Esophagus (tissue), 2 donors: Measurements from ENCODE around the gene MSI2. TPM values are rescaled to one million over a fixed set of nuclear protein-coding genes. Genes with fewer than 3 reads are reported as not detected.
"Not testable (repeated sequence)": the region's sequence is repeated elsewhere in the genome, so short reads cannot be mapped to it uniquely, and the experiment has no call there.

Source experiments
- H3K27ac ChIP-seq, 2 donors: one replicate each; pipeline ENCODE4 v1.5.1; 2013; ENCODE audit warnings: low read depth in 2 of 2, mild to moderate bottlenecking in 2 of 2, inconsistent platforms in 1 of 2, low read length in 1 of 2, moderate library complexity in 1 of 2
- H3K27me3 ChIP-seq, 2 donors: one replicate each; pipeline ENCODE4 v1.6.1; 2013; ENCODE audit warnings: low read length in 2 of 2, control low read depth in 1 of 2, mild to moderate bottlenecking in 1 of 2; ENCODE audit not compliant: insufficient read depth in 2 of 2, control insufficient read depth in 1 of 2
- H3K36me3 ChIP-seq, 2 donors: one replicate each; pipeline ENCODE4 v1.6.1; 2013; ENCODE audit warnings: low read length in 1 of 2; ENCODE audit not compliant: control insufficient read depth in 2 of 2, insufficient read depth in 2 of 2
- H3K4me1 ChIP-seq, 2 donors: one replicate each; pipeline ENCODE4 v1.6.1; 2013; ENCODE audit warnings: low read length in 1 of 2; ENCODE audit not compliant: control insufficient read depth in 2 of 2, insufficient read depth in 2 of 2
- H3K4me3 ChIP-seq, 2 donors: one replicate each; pipeline ENCODE4 v1.5.1; 2013; ENCODE audit warnings: low read length in 2 of 2, mild to moderate bottlenecking in 2 of 2, low read depth in 1 of 2, moderate library complexity in 1 of 2
- H3K9me3 ChIP-seq, 2 donors: one replicate each; pipeline ENCODE4 v1.6.1; 2013; ENCODE audit warnings: mild to moderate bottlenecking in 2 of 2, low read depth in 1 of 2, low read length in 1 of 2, moderate library complexity in 1 of 2; ENCODE audit not compliant: control insufficient read depth in 2 of 2, insufficient read depth in 1 of 2
- WGBS, 2 donors: extraction: QIAGEN DNeasy Blood & Tissue Kit; methylation state at CpG; one replicate each; pipeline ENCODE4 v1.1.7; 2013; 5-methylcytosine and 5-hydroxymethylcytosine counted together
- polyA plus RNA-seq, 2 donors: library from polyadenylated mRNA; stranded (reverse); fragments of 200-250 nt; gene quantifications; one replicate each; pipeline ENCODE4 v1.2.3, GENCODE V29; 2013
- donor health status: healthy with polysubstance abuse.
- donor health status: Bipolar disorder and iron deficiency.

Gene MSI2
- polyA plus RNA-seq, 2 donors = 7.8 to 8.2 TPM

DNA sequence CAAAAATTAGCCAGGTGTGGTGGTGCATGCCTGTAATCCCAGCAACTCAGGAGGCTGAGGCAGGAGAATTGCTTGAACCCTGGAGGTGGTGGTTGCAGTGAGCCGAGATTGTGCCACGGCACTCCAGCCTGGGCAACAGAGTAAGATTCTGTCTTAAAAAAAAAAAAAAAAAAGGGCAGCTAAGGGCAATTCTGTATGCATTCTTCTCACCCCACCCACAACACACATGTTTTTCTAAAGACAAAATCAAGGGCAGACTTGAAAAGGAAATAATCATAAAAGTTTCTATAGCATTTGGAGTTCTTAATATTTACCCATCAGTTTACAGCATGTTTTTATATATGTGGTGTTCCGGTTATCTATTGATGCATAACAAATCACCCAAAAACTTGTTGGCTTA is 242.9 kb downstream of the MSI2 start:
- not testable (repeated sequence) for H3K4me1 ChIP-seq, H3K27ac ChIP-seq, H3K36me3 ChIP-seq, H3K9me3 ChIP-seq, H3K4me3 ChIP-seq, H3K27me3 ChIP-seq
- WGBS, 2 donors = 92 to 94% methylated on average over 3 of the region's 3 CpGs

DNA sequence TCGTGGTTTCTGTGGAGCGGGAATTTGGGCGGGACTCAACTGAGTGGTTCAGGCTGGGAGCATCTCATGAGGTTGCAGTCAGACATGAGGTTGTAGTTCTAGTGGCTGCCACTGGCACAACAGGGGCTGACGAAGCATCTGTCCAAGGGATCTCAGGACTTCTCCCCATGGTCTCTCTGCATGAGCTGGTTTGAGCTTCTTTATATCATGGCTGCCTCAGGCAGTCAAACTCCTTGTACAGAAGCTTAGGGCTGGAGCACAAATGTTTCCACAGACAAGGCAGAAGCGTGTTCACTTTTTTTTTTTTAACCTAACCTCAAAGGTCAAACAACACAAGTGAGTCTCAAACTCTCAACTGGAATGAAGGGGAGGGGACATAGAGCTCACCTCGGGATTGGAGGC is 243.3 kb downstream of the MSI2 start:
- WGBS, 2 donors = 89% methylated on average over 6 of the region's 6 CpGs
- Histone ChIP-seq H3K27me3 (no peaks in the 10 kb centered on the region), H3K4me1 (peaks cover 0 to 2% of the 10 kb centered on the region in 2 donors)

DNA sequence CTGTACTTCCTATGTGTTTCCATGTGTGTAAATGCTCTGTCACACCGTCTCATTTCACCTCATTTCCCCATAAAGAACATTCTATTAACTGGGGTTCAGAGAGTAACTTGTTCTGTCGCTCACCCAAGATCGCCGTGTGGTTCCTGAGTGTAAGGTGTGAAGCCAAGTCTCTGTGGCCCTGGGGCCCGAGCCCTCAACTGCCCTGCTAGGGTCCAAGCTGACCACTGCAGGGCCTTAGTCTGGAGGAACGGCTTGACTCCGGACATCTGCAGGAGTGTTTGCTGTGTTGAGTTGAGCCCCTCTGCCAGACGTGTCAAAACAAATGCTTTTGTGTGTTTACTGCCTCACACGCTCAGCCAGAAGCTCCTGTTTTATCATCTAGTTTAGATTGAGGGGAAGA is 244.7 kb downstream of the MSI2 start:
- H3K4me1 ChIP-seq = peaks cover 0 to 2% of the 10 kb centered on the region in 2 donors
- no peaks in the 10 kb centered on the region for H3K9me3 ChIP-seq
- no peaks in the 10 kb centered on the region for H3K36me3 ChIP-seq
- WGBS, 2 donors = 90% methylated on average over 9 of the region's 9 CpGs
- H3K4me3 ChIP-seq = no peak overlapping the region
- no peak overlapping the region for H3K27ac ChIP-seq
- no peaks in the 10 kb centered on the region for H3K27me3 ChIP-seq

More for the DNA sequence above, 243.3 kb downstream of the MSI2 start:
- Histone ChIP-seq H3K27ac (no peak overlapping the region), H3K9me3 (no peaks in the 10 kb centered on the region), H3K36me3 (no peaks in the 10 kb centered on the region), H3K4me3 (no peak overlapping the region)

DNA sequence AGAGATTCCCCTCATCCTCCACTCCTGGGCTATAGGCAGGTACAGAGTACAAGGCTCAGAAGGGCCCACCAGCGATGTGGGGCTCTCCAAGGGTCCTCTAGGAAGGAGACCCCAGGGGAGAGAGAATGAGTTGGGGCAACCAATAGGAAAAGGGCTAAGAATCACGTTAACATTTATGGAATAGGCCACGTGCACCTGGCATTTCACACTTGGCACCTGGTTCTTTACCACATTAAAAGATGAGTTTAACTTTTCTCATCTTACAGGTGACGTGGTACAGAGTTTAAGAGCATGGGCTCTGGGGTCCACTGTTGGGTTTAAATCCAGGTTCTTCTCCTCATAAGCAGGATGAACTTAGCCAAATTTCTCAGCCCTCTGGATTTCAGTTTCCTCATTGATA is 245.7 kb downstream of the MSI2 start:
- whole genome bisulfite sequencing, 2 donors = 88 to 89% methylated on average over 4 of the region's 4 CpGs
- H3K36me3 ChIP-seq = no peaks in the 10 kb centered on the region
- no peak overlapping the region for H3K27ac ChIP-seq
- no peak overlapping the region for H3K4me3 ChIP-seq
- no peaks in the 10 kb centered on the region for H3K9me3 ChIP-seq
- H3K27me3 ChIP-seq = no peaks in the 10 kb centered on the region
- H3K4me1 ChIP-seq = peaks cover 0 to 2% of the 10 kb centered on the region in 2 donors

DNA sequence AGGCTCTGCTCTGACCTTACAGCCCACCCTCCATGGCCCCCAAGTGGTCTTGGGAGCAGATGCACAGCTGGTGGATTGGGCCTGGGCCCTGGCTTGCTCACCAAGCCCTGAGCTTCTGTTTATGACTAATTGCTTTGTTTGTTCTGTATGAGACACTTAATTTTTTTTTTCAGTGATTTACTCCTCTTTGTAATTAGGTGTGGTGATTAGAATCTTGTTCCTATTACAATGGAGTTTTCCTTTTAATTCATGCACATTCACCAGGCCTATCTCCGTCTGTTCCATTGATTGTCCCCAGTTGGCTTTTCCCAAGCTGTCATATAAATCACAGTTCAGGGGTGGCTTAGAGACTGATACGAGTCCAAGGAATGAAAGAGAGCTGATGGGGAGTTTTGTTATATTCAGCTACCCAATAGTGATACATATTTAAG is 246.5 kb downstream of the MSI2 start:
- Histone ChIP-seq H3K4me3 (no peak overlapping the region), H3K9me3 (no peaks in the 10 kb centered on the region), H3K27ac (no peak overlapping the region), H3K36me3 (no peaks in the 10 kb centered on the region), H3K27me3 (no peaks in the 10 kb centered on the region), H3K4me1 (peaks cover 0 to 2% of the 10 kb centered on the region in 2 donors)
- WGBS, 2 donors = 69 to 70% methylated on average over 2 of the region's 2 CpGs

DNA sequence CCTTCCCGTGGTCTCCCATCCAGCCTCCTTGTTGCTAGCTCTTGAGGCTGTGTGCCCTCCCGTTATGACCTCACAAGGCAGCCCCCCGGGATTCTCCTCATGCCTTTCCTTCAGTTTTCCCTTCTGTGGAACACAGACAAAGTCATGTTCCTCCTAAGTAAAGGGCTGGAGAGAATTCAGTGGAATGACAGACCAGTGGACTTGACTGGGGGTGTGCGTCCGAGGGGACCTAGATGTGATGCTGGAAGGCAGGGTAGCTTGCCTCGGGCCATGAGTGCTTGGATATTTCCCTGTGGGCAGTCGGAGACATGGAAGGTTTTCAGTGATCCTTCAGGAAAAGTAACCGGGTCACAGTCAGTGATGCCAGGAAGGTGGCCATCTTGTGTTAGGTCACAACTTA is 247.9 kb downstream of the MSI2 start:
- Histone ChIP-seq H3K9me3 (no peaks in the 10 kb centered on the region), H3K4me1 (peaks cover 0 to 2% of the 10 kb centered on the region in 2 donors), H3K27ac (no peak overlapping the region), H3K27me3 (no peaks in the 10 kb centered on the region), H3K4me3 (no peak overlapping the region), H3K36me3 (no peaks in the 10 kb centered on the region)
- WGBS, 2 donors = 94 to 96% methylated on average over 8 of the region's 8 CpGs

DNA sequence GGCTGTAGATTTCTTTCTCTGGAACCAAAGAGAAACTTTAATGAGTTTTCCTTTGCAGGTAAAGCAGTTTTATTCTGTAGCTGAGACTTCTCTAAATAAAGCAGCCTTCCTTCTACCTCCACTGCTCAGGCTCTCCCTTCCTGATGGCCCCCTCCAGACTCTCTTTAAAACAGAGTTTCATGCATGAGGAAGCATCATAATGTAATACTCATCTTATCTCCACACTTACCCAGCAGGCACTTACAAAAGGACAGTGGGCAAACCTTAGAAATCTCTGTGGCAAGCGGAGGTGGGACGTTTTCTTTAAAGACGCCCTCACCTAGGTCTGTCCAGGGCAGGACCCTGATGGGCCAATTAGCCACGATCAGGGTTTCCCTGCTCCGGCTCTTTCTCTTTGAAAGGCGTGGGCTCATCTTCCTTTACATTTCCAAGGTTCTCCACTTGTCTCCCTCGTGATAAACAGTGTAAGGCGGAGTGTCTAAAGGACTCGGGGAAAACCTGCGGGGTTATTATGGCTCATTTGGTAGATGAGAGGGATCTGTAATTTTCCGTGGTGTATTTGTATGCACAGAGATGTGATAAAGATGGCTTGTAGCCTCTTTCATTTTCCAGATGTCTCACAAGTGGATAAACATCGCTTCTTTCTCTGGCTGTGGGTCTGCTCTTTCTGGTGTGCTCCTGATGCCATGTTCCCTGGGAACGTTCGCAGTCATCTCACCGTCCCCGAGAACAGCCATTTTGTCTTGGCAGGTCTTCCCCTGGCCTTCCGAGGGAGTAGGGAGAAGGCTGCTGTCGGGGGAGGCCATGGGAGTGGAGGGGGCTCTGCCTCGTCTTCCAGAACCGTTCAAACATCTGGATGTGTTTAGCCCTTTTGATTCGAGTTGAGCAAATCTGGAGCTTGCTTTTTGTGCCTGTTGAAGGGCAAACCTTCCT is 249.8 kb downstream of the MSI2 start:
- no peaks in the 10 kb centered on the region for H3K9me3 ChIP-seq
- no peak overlapping the region for H3K4me3 ChIP-seq
- H3K4me1 ChIP-seq = peaks cover 0 to 2% of the 10 kb centered on the region in 2 donors
- H3K27me3 ChIP-seq = no peaks in the 10 kb centered on the region
- H3K36me3 ChIP-seq = no peaks in the 10 kb centered on the region
- H3K27ac ChIP-seq = no peak overlapping the region
- 77 to 80% methylated on average over 21 of the region's 21 CpGs for WGBS, 2 donors

DNA sequence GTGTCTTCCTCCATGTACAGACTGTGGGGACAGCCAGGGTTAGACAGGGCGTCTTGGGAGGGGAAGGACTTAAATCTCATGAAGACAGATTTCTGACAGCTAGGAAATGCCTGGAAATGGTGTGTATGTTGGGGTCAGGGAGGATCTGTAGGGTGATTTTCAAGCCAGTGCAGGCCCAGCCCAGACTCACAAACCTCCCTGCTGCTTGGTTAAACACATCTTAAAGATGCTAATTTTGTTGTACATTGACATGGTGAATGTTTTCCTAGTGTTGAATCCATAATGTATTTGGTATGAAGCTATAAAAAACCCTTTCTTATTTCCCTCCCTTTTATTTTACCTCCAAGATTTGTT is 250.4 kb downstream of the MSI2 start:
- Histone ChIP-seq H3K4me3 (no peak overlapping the region), H3K9me3 (no peaks in the 10 kb centered on the region), H3K27ac (no peak overlapping the region), H3K36me3 (peaks cover 0 to 3% of the 10 kb centered on the region in 2 donors), H3K4me1 (peaks cover 0 to 2% of the 10 kb centered on the region in 2 donors), H3K27me3 (no peaks in the 10 kb centered on the region)
- 73 to 74% methylated on average over 1 of the region's 1 CpG for WGBS, 2 donors

DNA sequence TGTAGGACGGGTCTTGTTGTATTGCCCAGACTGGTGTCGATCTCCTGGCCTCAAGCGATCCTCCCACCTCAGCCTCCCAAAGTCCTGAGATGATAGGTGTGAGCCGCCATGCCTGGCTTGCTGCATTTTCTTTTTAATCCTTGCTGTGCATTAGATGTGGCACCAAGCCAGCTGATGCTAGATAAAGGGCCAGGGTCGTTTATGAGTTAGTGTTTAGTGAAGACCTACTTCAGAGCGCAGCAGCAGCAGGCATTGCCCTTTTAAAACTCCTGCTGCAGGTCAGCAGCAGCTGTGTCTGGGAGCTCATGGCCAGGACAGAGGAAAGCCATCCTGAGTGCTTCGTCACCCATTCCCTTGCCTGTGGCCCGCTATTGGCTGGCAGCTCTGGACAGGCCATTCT is 251.5 kb downstream of the MSI2 start:
- H3K9me3 ChIP-seq = no peaks in the 10 kb centered on the region
- peaks cover 0 to 2% of the 10 kb centered on the region in 2 donors for H3K4me1 ChIP-seq
- WGBS, 2 donors = 78 to 79% methylated on average over 8 of the region's 8 CpGs
- H3K36me3 ChIP-seq = peaks cover 0 to 4% of the 10 kb centered on the region in 2 donors
- no peaks in the 10 kb centered on the region for H3K27me3 ChIP-seq
- H3K27ac ChIP-seq = no peak overlapping the region
- H3K4me3 ChIP-seq = no peak overlapping the region

DNA sequence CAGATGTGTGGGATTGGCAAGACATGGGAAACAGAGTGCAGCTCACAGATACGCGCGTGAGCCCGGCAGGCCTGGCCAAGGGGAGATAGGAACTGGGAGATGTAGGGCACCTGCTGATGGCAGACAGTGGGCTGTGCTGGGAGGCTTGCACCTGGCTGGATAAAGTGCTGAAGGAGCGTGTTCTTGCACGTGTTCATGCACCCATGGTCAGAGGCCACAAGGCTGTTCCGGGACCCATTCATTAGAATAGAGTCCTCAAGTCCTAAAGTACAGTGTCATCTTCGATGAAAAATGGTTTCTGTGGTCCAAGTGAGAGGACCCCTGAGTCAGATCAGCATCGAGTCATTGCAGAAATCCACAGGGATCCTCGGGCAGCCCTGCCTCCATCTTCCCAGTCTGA is 252.3 kb downstream of the MSI2 start:
- whole genome bisulfite sequencing, 2 donors = 85 to 92% methylated on average over 10 of the region's 10 CpGs
- H3K27me3 ChIP-seq = no peaks in the 10 kb centered on the region
- peaks cover 0 to 4% of the 10 kb centered on the region in 2 donors for H3K36me3 ChIP-seq
- H3K4me1 ChIP-seq = peaks cover 0 to 2% of the 10 kb centered on the region in 2 donors
- no peak overlapping the region for H3K4me3 ChIP-seq
- no peaks in the 10 kb centered on the region for H3K9me3 ChIP-seq
- H3K27ac ChIP-seq = no peak overlapping the region
